ENCODE results near the gene UCKL1.

Gene UCKL1

GRCh38 chr20:63896264-63897105 is 59.7 kb downstream of the UCKL1 start:
- TF ChIP-seq CTCF (IDR thresholded peaks at IDR 0.05), result no peak
- H3K4me1 ChIP-seq, result peaks cover 15% of the 10 kb centered on the region
- H3K79me2 ChIP-seq, result peaks cover 25% of the 10 kb centered on the region

DNA sequence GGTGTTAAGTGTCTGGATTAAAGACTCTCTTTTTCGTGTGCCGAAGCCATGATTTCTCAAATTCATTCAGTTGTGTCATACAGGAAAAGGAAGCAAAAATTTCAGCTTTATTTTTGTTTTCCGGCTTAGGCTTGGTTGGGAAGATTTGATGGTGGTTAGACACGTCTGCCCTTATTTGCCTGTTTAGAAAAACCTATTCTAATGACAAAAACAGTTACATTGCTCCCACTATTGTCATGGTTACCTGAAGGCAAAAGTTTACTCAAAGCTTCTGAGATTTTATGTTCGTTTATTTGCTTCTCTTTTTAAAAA is 60.3 kb downstream of the UCKL1 start:
- peaks cover 15% of the 10 kb centered on the region for H3K4me1 ChIP-seq
- no peak for TF ChIP-seq CTCF (IDR thresholded peaks at IDR 0.05)

More at GRCh38 chr20:63896264-63897105, 59.7 kb downstream of the UCKL1 start:
- no peak overlapping the region for H2AFZ ChIP-seq
- no peaks in the 10 kb centered on the region for H3K9me3 ChIP-seq (ENCODE audit: control insufficient read depth, low read length)
- H3K9ac ChIP-seq, result no peak overlapping the region
- peak overlapping the region; percentile 66 for H3K27ac ChIP-seq
- H3K36me3 ChIP-seq (ENCODE audit: control insufficient read depth, insufficient read depth, low read length), result no peaks in the 10 kb centered on the region
- peak overlapping the region; percentile 65 for H3K4me3 ChIP-seq (ENCODE audit: low read depth, low read length)
- no peaks in the 10 kb centered on the region for H3K27me3 ChIP-seq (ENCODE audit: control insufficient read depth, insufficient read depth, low read length)
- H3K4me2 ChIP-seq (ENCODE audit: low read length), result peak overlapping the region; percentile 60

DNA sequence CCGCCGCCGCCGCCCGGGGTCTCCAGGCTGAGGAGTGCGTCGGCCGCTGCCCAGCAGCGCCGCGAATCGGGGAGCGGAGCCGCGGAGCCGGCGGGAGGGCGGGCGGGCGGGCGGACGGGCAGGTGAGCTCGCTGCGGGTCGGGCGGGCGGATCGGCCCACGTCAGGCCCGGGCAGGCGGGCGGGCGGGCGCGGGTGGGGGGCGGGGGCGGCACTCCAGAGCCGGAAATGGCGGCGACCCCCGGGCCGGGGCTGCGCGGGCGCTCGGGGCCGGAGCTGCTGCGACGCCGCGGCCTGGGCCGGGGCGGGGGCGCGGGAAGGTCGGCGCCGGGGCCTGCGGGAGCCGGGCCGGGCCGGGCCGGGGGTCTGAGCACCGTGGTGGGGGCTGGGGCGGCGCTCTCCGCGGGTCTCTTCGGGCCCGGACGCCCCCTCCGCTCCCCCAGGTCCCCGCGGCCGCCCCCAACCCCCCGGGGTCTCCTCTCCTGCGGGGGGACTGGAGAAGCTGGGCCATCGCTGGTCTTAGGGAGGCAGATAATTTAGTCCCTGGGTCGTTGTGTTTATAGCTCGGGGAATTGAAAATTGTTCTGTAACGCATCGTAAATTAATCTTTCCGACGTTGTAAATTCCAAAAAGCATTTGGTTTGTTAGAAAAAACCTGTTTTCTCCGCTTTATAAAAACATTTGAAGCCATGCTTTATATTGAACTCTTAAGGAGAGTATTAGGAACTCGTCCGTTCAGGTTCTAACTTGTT is 60.8 kb downstream of the UCKL1 start:
- Histone ChIP-seq H3K4me2 (ENCODE audit: low read length) (peak overlapping the region; percentile 60), H3K36me3 (ENCODE audit: control insufficient read depth, insufficient read depth, low read length) (no peaks in the 10 kb centered on the region), H3K27me3 (ENCODE audit: control insufficient read depth, insufficient read depth, low read length) (no peaks in the 10 kb centered on the region), H3K4me1 (peaks cover 15% of the 10 kb centered on the region), H3K79me2 (peaks cover 18% of the 10 kb centered on the region), H3K9ac (no peak overlapping the region), H3K27ac (peak overlapping the region; percentile 66), H2AFZ (no peak overlapping the region), H3K9me3 (ENCODE audit: control insufficient read depth, low read length) (no peaks in the 10 kb centered on the region), H3K4me3 (ENCODE audit: low read depth, low read length) (peak overlapping the region; percentile 65)
- TF ChIP-seq CTCF (IDR thresholded peaks at IDR 0.05), result no peak

More for the DNA sequence above, 60.3 kb downstream of the UCKL1 start:
- Histone ChIP-seq H3K27me3 (ENCODE audit: control insufficient read depth, insufficient read depth, low read length) (no peaks in the 10 kb centered on the region), H3K4me3 (ENCODE audit: low read depth, low read length) (peak overlapping the region; percentile 65), H3K36me3 (ENCODE audit: control insufficient read depth, insufficient read depth, low read length) (no peaks in the 10 kb centered on the region), H3K27ac (peak overlapping the region; percentile 66), H3K4me2 (ENCODE audit: low read length) (peak overlapping the region; percentile 60), H3K9ac (no peak overlapping the region), H3K79me2 (peaks cover 19% of the 10 kb centered on the region), H3K9me3 (ENCODE audit: control insufficient read depth, low read length) (no peaks in the 10 kb centered on the region), H2AFZ (no peak overlapping the region)

DNA sequence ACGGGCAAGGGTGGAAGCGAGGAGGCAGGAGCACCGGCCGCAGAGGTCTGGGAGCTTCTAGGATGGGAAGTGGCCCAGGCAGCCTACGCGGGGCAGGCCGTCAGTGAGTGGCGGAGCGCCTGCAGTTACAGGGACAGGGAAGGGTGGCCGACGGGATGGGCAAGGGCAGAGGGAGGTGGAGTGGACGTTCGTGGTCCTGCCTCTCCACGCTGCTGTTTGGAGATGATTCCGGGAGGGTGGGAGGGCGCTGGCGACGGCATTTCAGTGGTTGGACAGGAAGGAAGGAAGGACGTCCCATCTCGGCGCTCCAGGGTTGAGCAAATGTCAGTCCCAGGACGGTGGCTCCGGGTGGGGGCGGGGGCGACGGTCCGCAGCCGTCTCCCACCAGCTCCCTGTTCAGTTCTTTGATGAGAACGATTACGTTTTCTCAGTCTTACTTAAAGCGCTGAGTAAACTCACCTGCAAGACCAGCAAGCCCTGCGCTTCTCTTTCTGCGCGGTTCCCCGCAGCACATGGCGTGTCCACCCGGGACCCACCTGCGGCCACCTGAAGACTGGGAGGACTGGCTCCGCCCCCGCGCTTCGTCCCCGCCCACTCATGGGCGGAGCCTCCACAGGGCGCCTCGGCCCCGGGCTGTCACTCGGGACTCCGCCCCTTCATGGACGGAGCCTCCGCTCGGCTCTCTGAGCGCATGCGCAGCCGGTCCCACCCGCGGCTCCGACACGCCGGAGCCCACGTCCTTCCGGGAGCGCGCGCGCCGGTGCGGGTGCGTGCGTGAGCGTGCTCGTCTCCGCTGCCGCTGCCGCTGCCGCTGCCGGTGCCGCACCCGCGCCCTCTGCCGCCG is 61.6 kb downstream of the UCKL1 start, which contains the start of gene DNAJC5:
TSS of gene DNAJC5 (plus strand) at position 769 of the 844 bp plus-strand sequence. CDS start 33,220 bp downstream, outside the sequence.
- no peak for TF ChIP-seq CTCF (IDR thresholded peaks at IDR 0.05)
- H3K9me3 ChIP-seq (ENCODE audit: control insufficient read depth, low read length), result no peaks in the 10 kb centered on the region
- peak within 1 kb of the TSS; percentile 65 for H3K4me3 ChIP-seq (ENCODE audit: low read depth, low read length)
- H3K27ac ChIP-seq, result peak within 1 kb of the TSS; percentile 66
- H3K79me2 ChIP-seq, result peaks cover 14% of the 10 kb centered on the region
- H2AFZ ChIP-seq, result peak within 1 kb of the TSS; percentile 52
- no peaks in the 10 kb centered on the region for H3K36me3 ChIP-seq (ENCODE audit: control insufficient read depth, insufficient read depth, low read length)
- H3K9ac ChIP-seq, result no peak within 1 kb of the TSS
- peak within 1 kb of the TSS; percentile 84 for H3K4me2 ChIP-seq (ENCODE audit: low read length)
- H3K27me3 ChIP-seq (ENCODE audit: control insufficient read depth, insufficient read depth, low read length), result no peaks in the 10 kb centered on the region
- peaks cover 15% of the 10 kb centered on the region for H3K4me1 ChIP-seq
